ENCODE data around the gene CLSTN2. TPM values are rescaled to one million over a fixed set of nuclear protein-coding genes. Genes with fewer than 3 reads are reported as not detected.

Gene CLSTN2
- total RNA-seq, 1 experiment from 2014 or later = 0.68 TPM

GRCh38 chr3:140334132-140334929 is 399.3 kb downstream of the CLSTN2 start:
- H4K20me1 ChIP-seq (ENCODE audit: control insufficient read depth, insufficient read depth, insufficient read length) = no peaks in the 10 kb centered on the region
- H2BK12ac ChIP-seq (ENCODE audit: insufficient read length, low read depth, low read length) = no peak overlapping the region
- no peaks in the 10 kb centered on the region for H3K9me3 ChIP-seq (ENCODE audit: control insufficient read depth, low read depth, low read length)
- H3K27ac ChIP-seq (ENCODE audit: insufficient read length, low read depth, low read length) = no peak overlapping the region
- no peaks in the 10 kb centered on the region for H3K9me3 Mint-ChIP-seq
- H3K4me3 Mint-ChIP-seq = no peak overlapping the region
- no CpG with 5 or more reads among the region's 5 CpGs for WGBS (ENCODE audit: extremely low coverage, insufficient read length, low lambda C conversion rate)
- H3K27me3 Mint-ChIP-seq (ENCODE audit: low read depth) = peaks cover 2% of the 10 kb centered on the region
- H3K27me3 ChIP-seq (ENCODE audit: insufficient read depth, low read length) = no peaks in the 10 kb centered on the region
- H3K4me1 ChIP-seq (ENCODE audit: insufficient read depth, low read length) = peaks cover 3% of the 10 kb centered on the region; the same call in 1 of the 2 replicates
- H2AK5ac ChIP-seq (ENCODE audit: insufficient read length, low read length) = no peak overlapping the region
- H3K79me1 ChIP-seq (ENCODE audit: insufficient read depth, low read depth, low read length, poor library complexity, severe bottlenecking) = no peaks in the 10 kb centered on the region
- no peaks in the 10 kb centered on the region for H3K36me3 Mint-ChIP-seq (ENCODE audit: insufficient read depth in 1 of 3, low read depth in 3 of 3)
- no peak overlapping the region for H3K4ac ChIP-seq (ENCODE audit: low read depth, low read length)
- H4K91ac ChIP-seq (ENCODE audit: insufficient read length, low read depth, low read length) = no peak overlapping the region
- H3K27ac Mint-ChIP-seq = no peak overlapping the region
- H2BK20ac ChIP-seq (ENCODE audit: low read depth, low read length, poor library complexity, severe bottlenecking) = no peak overlapping the region
- no peak overlapping the region for H4K8ac ChIP-seq (replicated peaks; ENCODE audit: insufficient read length, low read depth, low read length)
- no peak overlapping the region for H4K5ac ChIP-seq (ENCODE audit: insufficient read length, low read depth, low read length)
- H3K14ac ChIP-seq (ENCODE audit: insufficient read depth, low read length) = no peak overlapping the region
- H2AFZ ChIP-seq (ENCODE audit: low read length) = no peak overlapping the region
- no peak overlapping the region for H3K18ac ChIP-seq (ENCODE audit: insufficient read length, low read depth, low read length)
- no peaks in the 10 kb centered on the region for H3K79me2 ChIP-seq (ENCODE audit: insufficient read depth, low read length)
- no peak overlapping the region for H3T11ph ChIP-seq (ENCODE audit: low read length)
- no peak overlapping the region for H3K9ac ChIP-seq (ENCODE audit: extremely low read depth, insufficient read length, low read length)
- no peak for TF ChIP-seq CTCF (conservative IDR thresholded peaks at IDR 0.05)
- H3K23me2 ChIP-seq (ENCODE audit: insufficient read length, low read depth, low read length, poor library complexity, severe bottlenecking) = no peaks in the 10 kb centered on the region
- no peak overlapping the region for H2BK120ac ChIP-seq (ENCODE audit: low read depth, low read length, poor library complexity, severe bottlenecking)
- H3K56ac ChIP-seq (ENCODE audit: insufficient read length, low read depth, low read length) = no peak overlapping the region
- no peak overlapping the region for H3K23ac ChIP-seq (ENCODE audit: insufficient read length, low read depth, low read length)
- no peak for DNase-seq
- no peak overlapping the region for H2BK5ac ChIP-seq (ENCODE audit: insufficient read length, low read length)
- no peak overlapping the region for H2BK15ac ChIP-seq (ENCODE audit: low read depth, low read length)
- H3K4me1 Mint-ChIP-seq = peaks cover 14 to 25% of the 10 kb centered on the region in 2 experiments
- H3K4me2 ChIP-seq (ENCODE audit: insufficient read depth, insufficient read length, low read length) = no peak overlapping the region

Measured in H9 (cell line).